ENCODE data around the gene TMEM132C. TPM values are rescaled to one million over a fixed set of nuclear protein-coding genes. Genes with fewer than 3 reads are reported as not detected.
A peak's percentile ranks its signal among the peaks of the same experiment; 100 is the strongest.

The TMEM132C gene
- polyA plus RNA-seq, 2 of the 4 experiments (the other 2 are of a cell fraction), result not detected

DNA sequence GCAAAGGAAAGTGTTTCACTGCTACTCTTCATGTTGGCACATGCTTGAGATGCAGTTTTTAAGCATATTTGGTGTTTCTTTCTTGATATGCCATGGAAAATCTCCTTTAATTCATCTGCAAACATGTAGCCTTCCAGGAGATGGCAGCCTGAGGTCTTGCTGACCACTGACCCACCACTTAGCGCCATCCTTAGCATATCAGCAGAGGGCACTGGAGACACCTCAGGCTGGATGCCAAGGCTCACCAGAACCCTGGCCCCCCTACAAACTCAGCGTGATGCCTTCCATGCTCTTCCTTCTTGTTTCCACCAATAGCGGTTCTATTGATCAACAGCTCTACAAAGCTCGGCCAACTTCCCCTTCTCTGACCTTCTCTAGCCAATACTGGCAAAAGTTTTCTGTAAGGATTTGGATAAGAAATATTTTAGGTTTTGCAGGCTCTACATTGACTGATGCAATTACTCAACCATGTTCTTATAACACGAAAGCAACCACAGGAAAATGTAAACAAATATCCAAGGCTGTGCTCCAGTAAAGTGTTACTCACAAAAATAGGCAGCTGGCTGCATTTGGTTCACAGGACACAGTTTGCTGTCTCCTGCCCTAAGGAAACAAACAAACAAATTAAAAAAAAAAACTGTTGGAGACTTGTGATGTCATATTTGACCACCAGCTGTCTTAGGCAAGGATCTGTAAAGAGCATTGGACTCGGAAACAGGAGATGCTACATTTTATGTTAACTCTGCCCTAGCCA is 347.0 kb downstream of the TMEM132C start:
- Histone ChIP-seq H3K4me1 (no peaks in the 10 kb centered on the region), H3K4me2 (no peak overlapping the region), H3K9me3 (no peaks in the 10 kb centered on the region), H3K4me3 (no peak overlapping the region), H3K27ac (no peak overlapping the region)
- peak in 1 of 2 experiments; percentile 75; a peak in 2 of 6 replicates for ATAC-seq
- FAIRE-seq, result no peak
- ChIA-PET POLR2A (no interaction called here), CTCF (no interaction called here)
- TF ChIP-seq PHF8 (IDR thresholded peaks at IDR 0.05; ENCODE audit: borderline replicate concordance, low read depth), result no peak
- TF ChIP-seq NPAS2 (CRISPR knock-in tag; IDR thresholded peaks at IDR 0.05; ENCODE audit: borderline replicate concordance), result no peak
- no peak for TF ChIP-seq CBX8 (IDR thresholded peaks at IDR 0.05)
- no peak for TF ChIP-seq ESRRA (IDR thresholded peaks at IDR 0.05; ENCODE audit: borderline replicate concordance, low read length)
- peak in 1 of 2 experiments; percentile 42; a peak in 2 of 5 replicates for TF ChIP-seq RAD21 (conservative IDR thresholded peaks at IDR 0.05 in 1 of 2, IDR thresholded peaks at IDR 0.05 in 1 of 2)
- peak in 1 of 2 experiments; percentile 26 for DNase-seq (ENCODE audit: low read depth in 1 of 2, low spot score in 1 of 2)
- 5% methylated on average over 6 of the region's 6 CpGs for WGBS (ENCODE audit: missing lambda C conversion rate)

DNA sequence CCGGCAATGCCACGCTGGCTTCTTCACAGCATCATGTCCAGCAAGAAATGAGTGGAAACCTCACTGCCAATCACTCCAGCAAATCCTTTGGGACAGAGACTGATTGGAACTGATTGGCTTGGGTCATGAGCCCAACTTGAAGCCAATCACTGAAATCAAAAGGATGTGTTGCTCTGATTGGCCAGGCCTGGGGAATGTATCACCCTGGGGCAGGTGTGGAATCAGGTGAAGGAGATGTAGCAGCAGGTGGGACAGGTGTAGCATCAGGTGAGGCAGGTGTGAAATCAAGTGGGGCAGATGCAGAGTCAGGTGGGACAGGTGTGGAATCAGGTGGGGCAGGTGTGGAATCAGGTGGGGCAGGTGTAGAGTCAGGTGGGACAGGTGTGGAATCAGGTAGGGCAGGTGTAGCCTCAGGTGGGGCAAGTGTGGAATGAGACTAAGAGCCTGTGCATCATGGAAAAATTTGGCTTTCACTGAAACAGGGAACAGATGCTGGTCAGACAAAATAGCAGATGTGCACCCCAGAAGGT is 350.4 kb downstream of the TMEM132C start:
- TF ChIP-seq EHMT2 (IDR thresholded peaks at IDR 0.05; ENCODE audit: low read depth) (no peak), RARB (CRISPR knock-in tag; IDR thresholded peaks at IDR 0.05) (no peak), JUNB (IDR thresholded peaks at IDR 0.05) (no peak), E2F6 (IDR thresholded peaks at IDR 0.05; ENCODE audit: borderline replicate concordance, low read depth) (no peak), RFX5 (IDR thresholded peaks at IDR 0.05) (no peak), SMC3 (IDR thresholded peaks at IDR 0.05) (no peak), HMGXB4 (CRISPR knock-in tag; IDR thresholded peaks at IDR 0.05; ENCODE audit: borderline replicate concordance) (no peak), EP300 (IDR thresholded peaks at IDR 0.05) (no peak), POLR2AphosphoS2 (conservative IDR thresholded peaks at IDR 0.05; ENCODE audit: low read length) (no peak)
- WGBS (ENCODE audit: missing lambda C conversion rate), result 0% methylated on average over 2 of the region's 2 CpGs
- Histone ChIP-seq H3K4me2 (no peak overlapping the region), H3K4me3 (no peak overlapping the region), H3K9me3 (no peaks in the 10 kb centered on the region), H3K4me1 (no peaks in the 10 kb centered on the region), H3K27ac (no peak overlapping the region)
- ChIA-PET CTCF (no interaction called here), POLR2A (no interaction called here)
- ATAC-seq (no peak), FAIRE-seq (no peak), DNase-seq (ENCODE audit: low read depth in 1 of 2, low spot score in 1 of 2) (no peak)

DNA sequence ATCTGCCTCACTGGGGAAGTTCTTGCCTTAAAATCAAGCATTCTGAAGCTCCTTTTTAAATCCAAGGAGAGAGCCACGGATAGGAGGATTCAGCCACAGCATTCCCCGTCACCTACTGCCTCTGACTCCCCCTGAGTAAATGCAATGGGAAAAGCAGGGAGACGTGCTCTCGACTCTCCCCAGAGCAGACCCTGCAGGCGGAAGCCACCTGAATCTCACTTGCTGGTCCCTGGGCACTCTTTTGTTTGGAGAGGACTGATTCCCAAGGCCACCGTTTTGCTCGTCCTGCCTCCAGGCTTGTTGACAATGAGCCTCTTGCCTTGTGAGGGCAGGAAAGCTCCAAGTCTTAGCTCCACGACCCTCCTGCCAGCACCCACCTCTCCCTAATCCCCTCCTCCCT is 352.3 kb downstream of the TMEM132C start:
- Histone ChIP-seq H3K27ac (no peak overlapping the region), H3K4me1 (no peaks in the 10 kb centered on the region), H3K4me2 (no peak overlapping the region), H3K9me3 (no peaks in the 10 kb centered on the region), H3K4me3 (no peak overlapping the region)
- WGBS (ENCODE audit: missing lambda C conversion rate), result under 1% methylated on average over 8 of the region's 8 CpGs
- CTCF ChIA-PET, result no interaction called here
- FAIRE-seq (no peak), DNase-seq (ENCODE audit: low read depth in 1 of 2, low spot score in 1 of 2) (no peak), ATAC-seq (no peak)
- POLR2A ChIA-PET, result no interaction called here
- no peak for TF ChIP-seq CHD4 (IDR thresholded peaks at IDR 0.05; ENCODE audit: borderline replicate concordance)
- TF ChIP-seq, protein P1, sequence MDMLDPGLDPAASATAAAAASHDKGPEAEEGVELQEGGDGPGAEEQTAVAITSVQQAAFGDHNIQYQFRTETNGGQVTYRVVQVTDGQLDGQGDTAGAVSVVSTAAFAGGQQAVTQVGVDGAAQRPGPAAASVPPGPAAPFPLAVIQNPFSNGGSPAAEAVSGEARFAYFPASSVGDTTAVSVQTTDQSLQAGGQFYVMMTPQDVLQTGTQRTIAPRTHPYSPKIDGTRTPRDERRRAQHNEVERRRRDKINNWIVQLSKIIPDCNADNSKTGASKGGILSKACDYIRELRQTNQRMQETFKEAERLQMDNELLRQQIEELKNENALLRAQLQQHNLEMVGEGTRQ (IDR thresholded peaks at IDR 0.05), result no peak
